Measurements from ENCODE around the gene C1QA.
A peak's percentile ranks its signal among the peaks of the same experiment; 100 is the strongest.

Gene C1QA

GRCh38 chr1:22636353-22636752 lies at the start of gene C1QA:
Gene C1QA (plus strand): TSS chr1:22636628. CDS start chr1:22637617, 989 bp downstream.
- no peak for DNase-seq (ENCODE audit: low read depth)

- DNase-seq (ENCODE audit: low read depth) = no peak
Observed at GRCh38 chr1:22587247-22587646, 49.2 kb upstream of the C1QA start.

- DNase-seq (ENCODE audit: low read depth) = no peak
Observed at GRCh38 chr1:22588899-22589422, 47.5 kb upstream of the C1QA start.

- no peak for DNase-seq (ENCODE audit: low read depth)
Observed at GRCh38 chr1:22591576-22591975, 44.9 kb upstream of the C1QA start.

GRCh38 chr1:22592051-22592450 lies 44.4 kb upstream of the C1QA start:
- no peak for DNase-seq (ENCODE audit: low read depth)

- DNase-seq (ENCODE audit: low read depth) = no peak
Observed at GRCh38 chr1:22592919-22593790, 43.3 kb upstream of the C1QA start.

- no peak for DNase-seq (ENCODE audit: low read depth)
Observed at GRCh38 chr1:22594396-22594795, 42.0 kb upstream of the C1QA start.

- DNase-seq (ENCODE audit: low read depth) = no peak
Observed at GRCh38 chr1:22595108-22595507, 41.3 kb upstream of the C1QA start.

- no peak for DNase-seq (ENCODE audit: low read depth)
Observed at GRCh38 chr1:22597301-22597965, 39.0 kb upstream of the C1QA start.

GRCh38 chr1:22597996-22598395 lies 38.4 kb upstream of the C1QA start:
- DNase-seq (ENCODE audit: low read depth) = no peak

- no peak for DNase-seq (ENCODE audit: low read depth)
Observed at GRCh38 chr1:22598736-22599135, 37.7 kb upstream of the C1QA start.

- no peak for DNase-seq (ENCODE audit: low read depth)
Observed at GRCh38 chr1:22600071-22600816, 36.2 kb upstream of the C1QA start.

- no peak for DNase-seq (ENCODE audit: low read depth)
Observed at GRCh38 chr1:22600817-22601605, 35.4 kb upstream of the C1QA start.

- no peak for DNase-seq (ENCODE audit: low read depth)
Observed at GRCh38 chr1:22601610-22602009, 34.8 kb upstream of the C1QA start.

- DNase-seq (ENCODE audit: low read depth) = no peak
Observed at GRCh38 chr1:22602060-22602740, 34.2 kb upstream of the C1QA start.

GRCh38 chr1:22606161-22606560 lies 30.3 kb upstream of the C1QA start:
- DNase-seq (ENCODE audit: low read depth) = no peak

GRCh38 chr1:22607154-22607553 lies 29.3 kb upstream of the C1QA start:
- DNase-seq (ENCODE audit: low read depth) = no peak

- DNase-seq (ENCODE audit: low read depth) = no peak
Observed at GRCh38 chr1:22608361-22608760, 28.1 kb upstream of the C1QA start.

- DNase-seq (ENCODE audit: low read depth) = no peak
Observed at GRCh38 chr1:22609291-22609690, 27.1 kb upstream of the C1QA start.

- peak; percentile 63 for DNase-seq (ENCODE audit: low read depth)
Observed at GRCh38 chr1:22611530-22611947, 24.9 kb upstream of the C1QA start.

Data from amniotic epithelial cell (primary cell).